AG04449 (cell line): ENCODE data around the gene C16orf95.

Experiments used
- CTCF ChIA-PET: fragments of 350-600 bp; formaldehyde crosslinking; extraction: SDS; loops from one replicate; lab custom pipeline; 2021; ENCODE audit warnings: antibody characterized with exemption; lab: Yijun Ruan, JAX
- POLR2A ChIA-PET: fragments of 400-600, 350-600 bp; formaldehyde crosslinking; extraction: SDS; loops from one replicate; lab custom pipeline; 2020; ENCODE audit warnings: antibody characterized with exemption, inconsistent platforms; lab: Yijun Ruan, JAX
- DNase-seq: peaks from one replicate; pipeline ENCODE4 v3.0.0-alpha.2; 2010; ENCODE audit warnings: low read depth, low spot score
- H3K4me3 ChIP-seq: 2 replicates; pipeline ENCODE4 v1.5.1; 2011; ENCODE audit warnings: low read depth, mild to moderate bottlenecking, control low read depth, low read length
- TF ChIP-seq, protein P1 (sequence below): IDR thresholded peaks from one replicate; pipeline ENCODE4 v1.5.1; 2011; ENCODE audit warnings: mild to moderate bottlenecking, moderate library complexity, low read length, control low read depth, inconsistent platforms; ENCODE audit not compliant: insufficient read depth; ENCODE audit errors: missing control alignments

The C16orf95 gene

DNA sequence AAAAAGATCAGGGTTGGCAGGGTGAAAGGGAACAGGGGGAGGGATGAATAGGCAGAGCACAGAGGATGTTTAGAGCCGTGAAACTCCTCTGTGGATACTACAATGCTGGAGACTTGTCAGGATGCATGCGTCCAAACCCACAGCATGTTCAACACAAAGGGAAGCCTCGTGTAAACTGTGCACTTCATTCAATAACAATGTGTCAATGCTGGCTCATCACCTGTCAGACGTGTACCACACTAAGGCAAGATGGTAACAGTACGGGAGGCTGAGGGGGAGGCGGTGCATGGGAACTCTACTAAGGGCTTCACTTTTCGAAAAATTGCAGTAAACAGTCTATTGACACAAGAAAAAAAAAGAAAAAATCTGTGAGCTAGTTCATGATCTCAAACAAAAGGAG, 63.7 kb downstream of the C16orf95 start:
- H3K4me3 ChIP-seq = no peak overlapping the region
- TF ChIP-seq, protein P1, sequence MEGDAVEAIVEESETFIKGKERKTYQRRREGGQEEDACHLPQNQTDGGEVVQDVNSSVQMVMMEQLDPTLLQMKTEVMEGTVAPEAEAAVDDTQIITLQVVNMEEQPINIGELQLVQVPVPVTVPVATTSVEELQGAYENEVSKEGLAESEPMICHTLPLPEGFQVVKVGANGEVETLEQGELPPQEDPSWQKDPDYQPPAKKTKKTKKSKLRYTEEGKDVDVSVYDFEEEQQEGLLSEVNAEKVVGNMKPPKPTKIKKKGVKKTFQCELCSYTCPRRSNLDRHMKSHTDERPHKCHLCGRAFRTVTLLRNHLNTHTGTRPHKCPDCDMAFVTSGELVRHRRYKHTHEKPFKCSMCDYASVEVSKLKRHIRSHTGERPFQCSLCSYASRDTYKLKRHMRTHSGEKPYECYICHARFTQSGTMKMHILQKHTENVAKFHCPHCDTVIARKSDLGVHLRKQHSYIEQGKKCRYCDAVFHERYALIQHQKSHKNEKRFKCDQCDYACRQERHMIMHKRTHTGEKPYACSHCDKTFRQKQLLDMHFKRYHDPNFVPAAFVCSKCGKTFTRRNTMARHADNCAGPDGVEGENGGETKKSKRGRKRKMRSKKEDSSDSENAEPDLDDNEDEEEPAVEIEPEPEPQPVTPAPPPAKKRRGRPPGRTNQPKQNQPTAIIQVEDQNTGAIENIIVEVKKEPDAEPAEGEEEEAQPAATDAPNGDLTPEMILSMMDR = no peak
- ChIA-PET POLR2A (no interaction called here), CTCF (interaction anchor here (1.8 kb wide), 1 partner anchor 25 kb away, joined by 6 read pairs; no protein-coding TSS in a partner anchor)
- no peak for DNase-seq
